GM12875 (cell line): ENCODE data around the gene STKLD1.

Source experiments
- H3K4me3 ChIP-seq: one replicate; pipeline ENCODE4 v1.5.1; 2011; ENCODE audit warnings: low read depth, low read length, control low read depth
- CTCF ChIP-seq: IDR thresholded peaks from 2 replicates; pipeline ENCODE4 v1.5.1; 2011; ENCODE audit warnings: low read depth, mild to moderate bottlenecking, control low read depth, inconsistent platforms, low read length, moderate library complexity, borderline replicate concordance; ENCODE audit not compliant: insufficient read depth

The STKLD1 gene

GRCh38 chr9:133426011-133426410, 49.8 kb downstream of the STKLD1 start:
- TF ChIP-seq CTCF: no peak

GRCh38 chr9:133427658-133428348, 51.6 kb downstream of the STKLD1 start:
- TF ChIP-seq CTCF: no peak
- H3K4me3 ChIP-seq: no peak overlapping the region

More at GRCh38 chr9:133426011-133426410, 49.8 kb downstream of the STKLD1 start:
- H3K4me3 ChIP-seq: no peak overlapping the region

- no peak for TF ChIP-seq CTCF
- peak overlapping the region; percentile 10 for H3K4me3 ChIP-seq
Measured at GRCh38 chr9:133428617-133429101, 52.5 kb downstream of the STKLD1 start.

- no peak overlapping the region for H3K4me3 ChIP-seq
Measured at GRCh38 chr9:133429214-133429613, 53.0 kb downstream of the STKLD1 start.

GRCh38 chr9:133429641-133430161, 53.5 kb downstream of the STKLD1 start:
- TF ChIP-seq CTCF: peak; percentile 43; the same call in 1 of the 2 replicates
- H3K4me3 ChIP-seq: no peak overlapping the region

More at GRCh38 chr9:133429214-133429613, 53.0 kb downstream of the STKLD1 start:
- TF ChIP-seq CTCF: no peak

- TF ChIP-seq CTCF: no peak
- no peak overlapping the region for H3K4me3 ChIP-seq
Measured at GRCh38 chr9:133430244-133430643, 54.1 kb downstream of the STKLD1 start.

GRCh38 chr9:133433351-133433843, 57.2 kb downstream of the STKLD1 start:
- H3K4me3 ChIP-seq: no peak overlapping the region
- no peak for TF ChIP-seq CTCF
